DMS53 treated with DMSO at 0.1 percent for 48 hours (cell line): Measurements from ENCODE around the gene NSD1.

Experiments used
- DNase-seq: peaks from one replicate; lab custom pipeline; 2025; ENCODE audit not compliant: unreplicated experiment; lab: John Stamatoyannopoulos, UW

NSD1 gene

GRCh38 chr5:177096162-177097015 is 37.2 kb upstream of the NSD1 start:
- DNase-seq, result no peak

GRCh38 chr5:177097016-177097985 is 36.3 kb upstream of the NSD1 start:
- no peak for DNase-seq

GRCh38 chr5:177098120-177098469 is 35.5 kb upstream of the NSD1 start:
- no peak for DNase-seq

- DNase-seq, result no peak
These were observed 35.0 kb upstream of the NSD1 start for GRCh38 chr5:177098470-177099141.

GRCh38 chr5:177099422-177100093 is 34.0 kb upstream of the NSD1 start:
- peak; percentile 21 for DNase-seq

- DNase-seq, result no peak
These were observed 32.9 kb upstream of the NSD1 start for GRCh38 chr5:177100714-177101121.

- peak; percentile 45 for DNase-seq
These were observed 29.9 kb upstream of the NSD1 start for GRCh38 chr5:177103523-177104253.

GRCh38 chr5:177105691-177106476 is 27.7 kb upstream of the NSD1 start:
- DNase-seq, result no peak

GRCh38 chr5:177107159-177107558 is 26.4 kb upstream of the NSD1 start:
- DNase-seq, result no peak

- no peak for DNase-seq
These were observed 23.8 kb upstream of the NSD1 start for GRCh38 chr5:177109810-177110209.

GRCh38 chr5:177111720-177112394 is 21.7 kb upstream of the NSD1 start:
- DNase-seq, result peak; percentile 23

- DNase-seq, result no peak
These were observed 20.9 kb upstream of the NSD1 start for GRCh38 chr5:177112589-177113220.

- DNase-seq, result peak; percentile 61
These were observed 19.8 kb upstream of the NSD1 start for GRCh38 chr5:177113566-177114424.

- DNase-seq, result no peak
These were observed 16.8 kb upstream of the NSD1 start for GRCh38 chr5:177116631-177117373.

- DNase-seq, result no peak
These were observed 16.0 kb upstream of the NSD1 start for GRCh38 chr5:177117441-177118045.

- no peak for DNase-seq
These were observed 11.0 kb upstream of the NSD1 start for GRCh38 chr5:177122566-177122965.
